Measurements from ENCODE around the gene TLCD1.

The TLCD1 gene

DNA sequence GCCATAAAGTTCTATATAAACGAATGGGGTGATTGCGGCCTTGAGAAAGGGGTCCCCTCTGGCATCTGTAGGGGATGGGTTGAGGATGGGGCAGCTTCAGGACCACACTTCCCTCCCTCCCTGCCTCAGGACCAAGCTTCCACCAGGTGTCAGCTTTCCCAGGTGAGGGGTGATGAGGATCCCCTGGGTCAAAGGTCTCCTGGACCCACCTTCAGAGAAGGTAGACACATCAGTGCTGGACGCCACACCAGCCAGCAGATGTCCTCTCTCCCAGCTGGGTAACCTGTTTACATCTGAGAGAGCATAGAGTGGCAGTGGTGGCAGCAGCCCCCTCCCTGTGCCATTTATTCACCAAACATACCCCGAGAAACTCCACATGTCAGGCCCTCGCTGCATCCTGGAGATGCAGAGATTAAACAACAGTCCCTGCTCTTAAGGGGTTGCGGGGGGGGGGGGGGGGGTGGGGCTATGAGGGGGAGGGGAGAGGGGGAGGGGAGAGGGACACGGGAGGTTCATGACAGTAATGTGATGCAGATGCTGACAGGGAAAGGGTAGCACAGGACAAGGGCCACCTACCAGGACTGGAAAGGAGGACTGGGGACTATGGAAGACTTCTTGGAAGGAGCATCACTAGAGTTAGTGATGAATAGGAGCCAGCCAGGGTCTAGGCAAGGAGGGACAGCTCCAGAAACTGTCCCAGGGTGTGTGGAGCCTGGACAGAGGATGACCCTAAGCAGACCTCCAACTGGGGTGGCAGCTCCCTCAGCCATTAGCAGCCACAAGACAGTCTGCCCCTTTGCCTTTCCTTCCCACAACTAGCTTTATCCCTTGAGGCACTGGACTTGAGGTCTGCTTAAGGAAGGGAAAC lies 19.3 kb downstream of the TLCD1 start:
- TF ChIP-seq REST (IDR thresholded peaks at IDR 0.05; ENCODE audit: insufficient read depth in 1 of 2, low read depth in 2 of 2, low read length in 2 of 2) (no peak), TAF1 (IDR thresholded peaks at IDR 0.05; ENCODE audit: borderline replicate concordance, insufficient read depth, low read length) (no peak), POLR2AphosphoS5 (IDR thresholded peaks at IDR 0.05; ENCODE audit: low read depth, low read length) (no peak), FOXP2 (optimal IDR thresholded peaks at IDR 0.05; ENCODE audit: borderline replicate concordance, extremely low read depth, extremely low read length, insufficient read depth) (no peak), SIN3A (IDR thresholded peaks at IDR 0.05; ENCODE audit: borderline replicate concordance, insufficient read depth, low read length) (no peak)

DNA sequence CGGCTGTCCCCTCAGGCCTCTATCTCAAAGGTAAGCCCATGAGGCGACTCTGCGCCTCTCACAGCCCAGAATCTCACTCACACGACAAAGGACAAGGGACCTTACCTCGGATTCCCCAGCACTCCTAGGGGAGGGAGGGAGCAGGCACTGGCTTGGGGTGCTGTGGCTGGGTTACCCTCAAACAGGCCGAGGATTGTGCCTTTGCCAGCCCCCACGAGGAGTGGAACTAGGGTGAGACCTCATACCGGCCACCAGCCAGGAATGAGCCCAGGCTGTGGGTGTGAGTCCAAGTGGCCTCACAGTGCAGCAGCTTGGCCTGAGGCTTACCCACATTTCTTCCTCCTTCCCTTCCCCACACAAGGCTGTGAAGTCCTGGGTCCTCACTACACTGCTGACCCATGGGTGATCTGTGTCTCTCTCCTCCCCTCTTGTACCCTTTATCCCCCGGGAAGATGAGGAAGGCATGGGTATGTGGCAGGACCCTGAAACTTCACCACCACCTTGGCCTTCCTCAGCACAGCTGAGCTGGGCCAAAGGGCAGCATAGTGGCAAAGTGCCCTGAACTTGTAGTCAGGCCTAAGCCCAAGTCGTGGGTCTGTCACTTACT lies 20.2 kb downstream of the TLCD1 start:
- TF ChIP-seq FOXP2 (optimal IDR thresholded peaks at IDR 0.05; ENCODE audit: borderline replicate concordance, extremely low read depth, extremely low read length, insufficient read depth) (no peak), SIN3A (IDR thresholded peaks at IDR 0.05; ENCODE audit: borderline replicate concordance, insufficient read depth, low read length) (no peak)

DNA sequence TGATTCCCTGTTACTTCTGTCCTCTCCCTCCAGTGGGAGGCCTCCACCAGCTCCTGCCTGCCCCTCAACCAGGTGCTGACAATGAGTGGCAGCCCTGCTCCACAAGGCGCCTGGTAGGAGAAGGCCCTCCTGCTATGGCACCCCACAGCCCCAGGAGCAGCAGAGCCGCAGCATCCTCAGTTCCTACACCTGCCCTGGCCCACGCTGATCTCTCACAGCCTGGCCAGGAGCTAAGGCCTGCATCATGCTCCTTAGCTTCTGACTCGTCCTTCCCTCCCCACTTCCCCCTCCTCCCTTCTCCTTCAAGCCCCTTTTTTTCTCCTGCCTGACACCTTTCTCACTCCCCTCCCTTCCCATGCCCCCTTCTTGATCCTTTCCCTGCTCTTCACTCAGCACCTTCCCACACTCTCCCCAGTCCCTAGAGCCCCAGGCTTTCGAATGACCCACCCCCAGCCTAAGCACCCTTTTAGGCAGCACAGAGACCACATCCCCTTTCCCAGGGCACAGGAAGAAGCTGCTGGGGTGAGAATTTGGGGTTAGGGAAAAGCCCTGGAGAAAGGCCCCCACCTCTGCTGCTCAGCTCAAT lies 20.9 kb downstream of the TLCD1 start:
- TF ChIP-seq REST (IDR thresholded peaks at IDR 0.05; ENCODE audit: insufficient read depth in 1 of 2, low read depth in 2 of 2, low read length in 2 of 2): no peak
- TF ChIP-seq FOXP2 (optimal IDR thresholded peaks at IDR 0.05; ENCODE audit: borderline replicate concordance, extremely low read depth, extremely low read length, insufficient read depth): no peak

DNA sequence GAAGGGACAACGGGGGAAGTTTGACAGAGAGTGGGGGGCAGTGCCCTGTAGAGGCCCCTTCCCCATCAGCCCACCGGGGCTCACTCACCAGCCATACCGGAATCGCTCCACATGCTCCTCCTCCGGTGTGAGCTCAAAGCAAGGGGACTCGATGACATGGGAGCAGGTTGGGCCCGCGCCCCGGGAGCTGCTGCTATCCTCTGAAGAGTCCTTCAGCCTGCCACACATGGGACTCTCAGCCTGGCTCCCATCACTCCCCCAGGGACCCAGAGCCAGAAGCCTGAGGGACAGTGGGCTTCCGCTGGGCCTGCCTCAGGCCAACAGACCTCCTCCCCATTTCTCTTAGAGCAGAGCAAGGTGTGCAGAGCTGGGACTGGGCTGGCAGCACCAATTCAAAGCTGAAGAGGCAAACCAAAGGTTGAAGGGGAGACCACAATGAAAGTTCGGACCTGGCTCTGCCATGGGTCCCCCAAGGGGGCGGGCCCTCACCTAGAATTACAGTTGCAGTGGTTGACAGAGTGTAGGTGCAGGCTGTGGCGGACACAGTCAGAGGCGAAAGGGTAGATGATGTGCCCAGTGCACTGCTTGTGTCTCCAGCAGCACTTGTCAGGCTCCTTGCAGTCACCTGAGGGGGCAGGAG lies 21.7 kb downstream of the TLCD1 start:
- TF ChIP-seq TAF1 (IDR thresholded peaks at IDR 0.05; ENCODE audit: borderline replicate concordance, insufficient read depth, low read length): no peak

- no peak for TF ChIP-seq SIN3A (IDR thresholded peaks at IDR 0.05; ENCODE audit: borderline replicate concordance, insufficient read depth, low read length)
- TF ChIP-seq POLR2AphosphoS5 (IDR thresholded peaks at IDR 0.05; ENCODE audit: low read depth, low read length): no peak
- no peak for TF ChIP-seq FOXP2 (optimal IDR thresholded peaks at IDR 0.05; ENCODE audit: borderline replicate concordance, extremely low read depth, extremely low read length, insufficient read depth)
- no peak for TF ChIP-seq TAF1 (IDR thresholded peaks at IDR 0.05; ENCODE audit: borderline replicate concordance, insufficient read depth, low read length)
- no peak for TF ChIP-seq REST (IDR thresholded peaks at IDR 0.05; ENCODE audit: insufficient read depth in 1 of 2, low read depth in 2 of 2, low read length in 2 of 2)
These were observed 22.3 kb downstream of the TLCD1 start for GRCh38 chr17:28703552-28704218.
